Raji (cell line): Measurements from ENCODE around the gene AAMP.

Experiments
- POLR2A ChIP-seq: IDR thresholded peaks from 2 replicates; pipeline ENCODE4 v1.6.1; 2011; ENCODE audit warnings: low read depth, low read length, control low read depth; ENCODE audit not compliant: insufficient read depth

Gene AAMP

GRCh38 chr2:218267259-218267658, 2.7 kb downstream of the AAMP start:
- no peak for TF ChIP-seq POLR2A

GRCh38 chr2:218266316-218266979, 3.5 kb downstream of the AAMP start:
- no peak for TF ChIP-seq POLR2A

GRCh38 chr2:218265626-218266025, 4.3 kb downstream of the AAMP start:
- no peak for TF ChIP-seq POLR2A

DNA sequence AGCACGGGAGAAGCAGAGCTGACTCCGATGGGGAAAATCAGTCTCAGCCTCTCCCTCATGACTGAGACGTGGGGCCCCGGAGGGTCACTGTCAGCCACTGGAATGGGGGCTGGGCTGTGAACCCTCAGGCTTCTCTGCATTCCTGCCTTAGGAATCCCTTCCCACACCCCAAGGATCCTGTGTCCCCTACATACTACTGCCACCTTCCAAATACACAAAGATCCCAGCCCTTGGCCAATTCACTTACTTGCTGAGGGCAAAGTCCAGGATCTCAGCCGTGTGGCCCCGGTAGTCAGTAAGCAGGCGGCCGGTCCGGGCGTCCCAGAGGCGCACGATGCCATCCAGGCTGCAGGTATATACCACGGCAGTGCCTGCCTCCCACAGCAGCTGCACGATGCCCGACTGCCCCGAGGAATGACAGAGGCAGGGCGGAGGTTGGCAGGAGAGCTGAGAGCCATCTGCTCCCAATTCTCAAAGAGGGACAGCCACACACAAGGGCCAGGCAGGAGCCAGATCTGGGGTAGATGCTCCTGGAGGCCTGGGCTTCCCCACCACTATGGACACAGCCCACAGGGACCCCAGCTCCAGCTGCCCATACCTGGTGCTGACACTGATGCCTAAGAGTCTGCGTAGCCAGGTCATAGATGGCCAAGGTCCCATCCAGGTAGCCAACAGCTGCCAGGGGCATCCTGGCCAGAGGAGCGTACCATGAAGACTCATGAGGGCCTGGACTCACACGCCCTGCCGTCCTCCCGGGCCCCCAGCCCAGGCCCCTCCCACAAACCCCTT, 5.0 kb downstream of the AAMP start:
- no peak for TF ChIP-seq POLR2A

- TF ChIP-seq POLR2A, result no peak
These were observed 5.9 kb downstream of the AAMP start for GRCh38 chr2:218263817-218264641.

DNA sequence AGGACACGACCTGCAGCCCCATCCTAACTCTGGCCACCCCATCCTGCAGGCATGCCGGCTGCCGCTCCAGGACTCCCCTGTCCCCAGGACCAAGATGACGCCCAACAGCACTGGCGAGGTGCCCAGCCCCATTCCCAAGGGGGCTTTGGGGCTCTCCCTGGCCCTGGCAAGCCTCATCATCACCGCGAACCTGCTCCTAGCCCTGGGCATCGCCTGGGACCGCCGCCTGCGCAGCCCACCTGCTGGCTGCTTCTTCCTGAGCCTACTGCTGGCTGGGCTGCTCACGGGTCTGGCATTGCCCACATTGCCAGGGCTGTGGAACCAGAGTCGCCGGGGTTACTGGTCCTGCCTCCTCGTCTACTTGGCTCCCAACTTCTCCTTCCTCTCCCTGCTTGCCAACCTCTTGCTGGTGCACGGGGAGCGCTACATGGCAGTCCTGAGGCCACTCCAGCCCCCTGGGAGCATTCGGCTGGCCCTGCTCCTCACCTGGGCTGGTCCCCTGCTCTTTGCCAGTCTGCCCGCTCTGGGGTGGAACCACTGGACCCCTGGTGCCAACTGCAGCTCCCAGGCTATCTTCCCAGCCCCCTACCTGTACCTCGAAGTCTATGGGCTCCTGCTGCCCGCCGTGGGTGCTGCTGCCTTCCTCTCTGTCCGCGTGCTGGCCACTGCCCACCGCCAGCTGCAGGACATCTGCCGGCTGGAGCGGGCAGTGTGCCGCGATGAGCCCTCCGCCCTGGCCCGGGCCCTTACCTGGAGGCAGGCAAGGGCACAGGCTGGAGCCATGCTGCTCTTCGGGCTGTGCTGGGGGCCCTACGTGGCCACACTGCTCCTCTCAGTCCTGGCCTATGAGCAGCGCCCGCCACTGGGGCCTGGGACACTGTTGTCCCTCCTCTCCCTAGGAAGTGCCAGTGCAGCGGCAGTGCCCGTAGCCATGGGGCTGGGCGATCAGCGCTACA, 7.0 kb downstream of the AAMP start:
- TF ChIP-seq POLR2A, result no peak

DNA sequence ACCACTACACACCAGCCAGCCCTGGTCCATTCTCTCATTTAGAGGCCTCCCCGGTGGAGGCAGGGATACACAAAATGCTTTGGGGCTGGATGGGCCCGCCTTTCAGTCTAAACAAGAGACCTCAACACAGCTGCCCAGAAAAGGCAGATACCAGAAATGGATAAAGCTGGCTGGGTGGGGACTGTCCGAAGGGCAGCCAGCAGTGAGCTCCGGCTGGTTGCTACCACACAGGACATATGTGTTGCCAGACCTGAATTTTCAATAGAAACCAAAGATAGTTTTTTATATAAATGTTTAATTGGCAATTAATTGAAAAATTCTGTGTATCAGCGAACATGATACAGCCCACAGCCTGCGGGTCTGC, 7.7 kb downstream of the AAMP start:
- no peak for TF ChIP-seq POLR2A

DNA sequence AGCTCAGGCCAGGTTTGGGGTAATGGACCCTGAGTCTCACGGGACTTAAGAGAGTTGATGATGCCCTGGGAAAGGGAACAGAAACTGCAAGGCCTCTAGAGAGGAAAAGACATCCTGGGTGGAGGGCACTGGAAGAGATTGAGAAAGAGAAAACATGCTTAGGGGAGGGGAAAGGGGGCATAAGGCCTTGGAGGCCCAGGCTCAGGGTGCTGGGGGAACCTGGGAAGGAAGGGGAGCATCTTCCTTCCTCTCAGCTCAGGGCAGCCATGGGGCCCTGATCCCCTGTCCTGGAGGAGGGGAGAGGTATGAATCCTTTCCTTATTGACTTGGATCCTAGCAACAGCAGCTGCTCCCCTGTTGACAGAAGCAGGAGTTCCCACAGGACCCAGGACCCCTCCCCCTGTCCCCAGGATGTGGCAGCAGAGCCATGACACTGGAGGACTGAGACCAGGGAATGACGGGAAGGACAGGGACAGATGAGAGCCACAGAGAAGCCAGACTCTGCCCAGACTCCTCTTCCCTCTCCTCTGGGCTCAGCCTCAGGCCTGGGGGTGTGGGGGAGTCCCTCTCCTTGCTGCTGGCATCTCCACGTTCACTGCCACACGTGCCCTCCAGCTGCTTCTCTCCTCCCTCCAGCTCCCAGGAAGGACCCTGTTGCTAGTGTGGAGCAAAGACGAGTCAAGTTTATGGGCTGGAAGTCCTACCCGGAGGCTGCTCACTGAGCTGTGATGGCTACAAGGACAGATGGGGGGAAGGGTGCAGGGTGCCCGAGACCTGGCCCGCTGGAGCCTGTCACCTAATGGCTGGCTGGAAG, 8.3 kb downstream of the AAMP start:
- no peak for TF ChIP-seq POLR2A

- TF ChIP-seq POLR2A, result no peak
These were observed 9.1 kb downstream of the AAMP start, which contains the start of gene GPBAR1 for GRCh38 chr2:218260742-218261422. GPBAR1 (plus strand) TSS chr2:218261015; CDS start chr2:218262725, 1,710 bp downstream.

DNA sequence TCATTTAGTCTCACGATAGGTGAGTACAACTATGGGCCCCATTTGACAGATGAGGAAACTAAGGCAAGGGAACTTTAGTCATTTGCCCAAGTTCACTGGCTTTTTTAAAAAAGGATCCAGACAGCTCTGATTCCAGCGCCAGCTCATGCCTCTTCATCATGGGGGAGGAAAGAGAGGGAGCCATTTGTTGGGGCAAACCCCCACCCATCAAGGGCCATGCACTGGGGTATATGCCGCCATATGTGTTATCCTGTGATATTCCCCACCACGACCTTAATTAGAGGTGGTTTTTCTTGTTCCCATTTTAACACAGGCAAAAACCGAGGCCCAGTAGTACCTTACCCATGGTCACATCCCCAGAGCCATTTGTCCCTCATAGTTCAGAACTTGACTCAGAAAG, 9.8 kb downstream of the AAMP start:
- no peak for TF ChIP-seq POLR2A

- TF ChIP-seq POLR2A, result no peak
These were observed 10.6 kb downstream of the AAMP start for GRCh38 chr2:218259099-218259961.

DNA sequence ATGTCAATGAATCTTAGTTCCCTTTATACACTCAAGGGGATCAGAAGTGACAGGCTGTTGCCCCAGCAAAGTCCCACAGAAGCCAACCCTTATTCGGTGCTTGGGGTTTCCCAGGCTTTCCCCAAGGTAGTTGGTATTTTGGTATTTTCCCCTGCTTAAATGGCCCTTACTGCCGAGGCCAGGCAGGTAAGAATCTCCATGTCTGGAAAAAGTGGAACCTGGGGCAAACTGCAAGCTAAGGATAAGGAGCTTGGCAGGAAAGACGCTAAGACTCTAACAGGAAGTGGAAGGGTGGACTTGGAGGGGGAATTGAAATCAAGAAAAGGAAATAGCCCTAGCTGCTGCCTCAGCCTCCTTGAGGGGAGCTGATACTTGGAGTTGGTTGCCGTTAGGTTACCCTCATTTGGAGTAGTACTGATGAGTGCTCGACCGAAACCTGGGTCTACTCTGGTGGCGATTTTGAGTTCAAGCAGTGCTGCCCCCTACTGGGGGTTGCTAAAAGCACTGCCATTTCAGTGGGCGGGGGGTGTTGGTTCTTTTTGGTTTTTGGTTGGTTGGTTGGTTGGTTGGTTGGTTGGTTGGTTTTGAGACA, 12.5 kb downstream of the AAMP start:
- TF ChIP-seq POLR2A, result no peak

- TF ChIP-seq POLR2A, result no peak
These were observed 13.2 kb downstream of the AAMP start for GRCh38 chr2:218256612-218257350.
